Central memory CD4-positive, alpha-beta T cell (primary cell): ENCODE results near the gene VRK2.
"Not testable (repeated sequence)": the region's sequence is repeated elsewhere in the genome, so short reads cannot be mapped to it uniquely, and the experiment has no call there.

ENCODE experiments used
- DNase-seq: peaks from one replicate; pipeline ENCODE4 v3.0.0; 2022

VRK2 gene

GRCh38 chr2:58055033-58055786 is 8.6 kb downstream of the VRK2 start:
- no peak for DNase-seq

- DNase-seq, result no peak
Measured at GRCh38 chr2:58056192-58056916, 9.7 kb downstream of the VRK2 start.

GRCh38 chr2:58057707-58058530 is 11.3 kb downstream of the VRK2 start:
- DNase-seq, result no peak

GRCh38 chr2:58063641-58064040 is 17.0 kb downstream of the VRK2 start:
- no peak for DNase-seq

GRCh38 chr2:58064086-58064485 is 17.5 kb downstream of the VRK2 start:
- DNase-seq, result no peak

GRCh38 chr2:58065248-58065647 is 18.6 kb downstream of the VRK2 start:
- DNase-seq, result no peak

- no peak for DNase-seq
Measured at GRCh38 chr2:58067001-58067400, 20.4 kb downstream of the VRK2 start.

GRCh38 chr2:58070765-58071164 is 24.2 kb downstream of the VRK2 start:
- DNase-seq, result no peak

GRCh38 chr2:58072102-58072501 is 25.5 kb downstream of the VRK2 start:
- DNase-seq, result no peak

- DNase-seq, result no peak
Measured at GRCh38 chr2:58073008-58073407, 26.4 kb downstream of the VRK2 start.

- no peak for DNase-seq
Measured at GRCh38 chr2:58073751-58074150, 27.1 kb downstream of the VRK2 start.

GRCh38 chr2:58081000-58081399 is 34.4 kb downstream of the VRK2 start:
- DNase-seq, result no peak

GRCh38 chr2:58089081-58089480 is 42.5 kb downstream of the VRK2 start:
- DNase-seq, result no peak

GRCh38 chr2:58092772-58093171 is 46.2 kb downstream of the VRK2 start:
- not testable (repeated sequence) for DNase-seq

GRCh38 chr2:58097025-58097424 is 50.4 kb downstream of the VRK2 start:
- DNase-seq, result no peak

GRCh38 chr2:58098254-58099095 is 51.9 kb downstream of the VRK2 start:
- no peak for DNase-seq

GRCh38 chr2:58099096-58099769 is 52.6 kb downstream of the VRK2 start:
- no peak for DNase-seq

- DNase-seq, result no peak
Measured at GRCh38 chr2:58101500-58101899, 54.9 kb downstream of the VRK2 start.

- no peak for DNase-seq
Measured at GRCh38 chr2:58106896-58107295, 60.3 kb downstream of the VRK2 start.

- DNase-seq, result no peak
Measured at GRCh38 chr2:58107803-58108710, 61.5 kb downstream of the VRK2 start.

- no peak for DNase-seq
Measured at GRCh38 chr2:58109481-58109880, 62.9 kb downstream of the VRK2 start.
